GM12892 (cell line): ENCODE data around the gene CDK19.

Experiments used
- POLR2A ChIP-seq: IDR thresholded peaks from 2 replicates; pipeline ENCODE4 v1.6.1; 2011; ENCODE audit warnings: low read depth, low read length, control low read depth
- POLR2AphosphoS5 ChIP-seq: IDR thresholded peaks from 2 replicates; pipeline ENCODE4 v1.6.1; 2011; ENCODE audit warnings: low read depth, low read length, control low read depth
- TAF1 ChIP-seq: IDR thresholded peaks from 2 replicates; pipeline ENCODE4 v1.6.1; 2011; ENCODE audit warnings: low read depth, mild to moderate bottlenecking, control low read depth, low read length, borderline replicate concordance

GRCh38 chr6:110705543-110705942, 109.7 kb downstream of the CDK19 start:
- TF ChIP-seq POLR2A (no peak), TAF1 (no peak), POLR2AphosphoS5 (no peak)
